Measurements from ENCODE around the gene CMC2. TPM values are rescaled to one million over a fixed set of nuclear protein-coding genes. Genes with fewer than 3 reads are reported as not detected.

Gene CMC2
- total RNA-seq, 1 experiment from 2014 or later: 85.1 TPM

- DNase-seq: no peak
- no peaks in the 10 kb centered on the region for H3K9me3 ChIP-seq (replicated peaks)
- H3K4me3 ChIP-seq: no peak overlapping the region
- no peak overlapping the region for H3K27ac ChIP-seq
- H3K4me1 ChIP-seq: no peaks in the 10 kb centered on the region
- no peaks in the 10 kb centered on the region for H3K27me3 ChIP-seq
- H3K36me3 ChIP-seq: no peaks in the 10 kb centered on the region
These were observed 13.9 kb downstream of the CMC2 start for GRCh38 chr16:80992676-80993293.

GRCh38 chr16:80991792-80992430, 14.8 kb downstream of the CMC2 start:
- Histone ChIP-seq H3K9me3 (replicated peaks) (no peaks in the 10 kb centered on the region), H3K4me1 (no peaks in the 10 kb centered on the region), H3K4me3 (no peak overlapping the region), H3K27me3 (no peaks in the 10 kb centered on the region), H3K36me3 (no peaks in the 10 kb centered on the region), H3K27ac (no peak overlapping the region)
- no peak for DNase-seq

DNA sequence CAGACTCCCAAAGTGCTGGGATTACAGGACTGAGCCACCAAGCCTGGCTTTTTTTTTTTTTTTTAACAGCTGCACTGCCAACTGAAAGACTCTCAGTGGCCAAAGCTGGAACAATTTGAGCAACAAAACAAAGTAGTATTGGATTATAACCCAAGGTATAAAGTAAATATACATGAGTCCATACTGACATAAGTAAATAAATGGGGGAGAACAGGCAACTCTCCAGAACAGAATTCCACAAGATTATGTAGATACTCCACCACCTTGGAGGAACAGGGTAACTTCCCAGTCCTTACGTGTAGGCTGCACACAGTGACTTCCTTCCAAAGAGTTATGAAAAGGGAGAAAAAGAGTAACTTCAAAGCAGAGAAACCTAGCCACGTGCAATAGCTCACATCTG, 15.7 kb downstream of the CMC2 start:
- no peaks in the 10 kb centered on the region for H3K4me1 ChIP-seq
- H3K4me3 ChIP-seq: no peak overlapping the region
- DNase-seq: no peak
- H3K36me3 ChIP-seq: no peaks in the 10 kb centered on the region
- H3K27ac ChIP-seq: no peak overlapping the region
- H3K9me3 ChIP-seq (replicated peaks): no peaks in the 10 kb centered on the region
- no peaks in the 10 kb centered on the region for H3K27me3 ChIP-seq

DNA sequence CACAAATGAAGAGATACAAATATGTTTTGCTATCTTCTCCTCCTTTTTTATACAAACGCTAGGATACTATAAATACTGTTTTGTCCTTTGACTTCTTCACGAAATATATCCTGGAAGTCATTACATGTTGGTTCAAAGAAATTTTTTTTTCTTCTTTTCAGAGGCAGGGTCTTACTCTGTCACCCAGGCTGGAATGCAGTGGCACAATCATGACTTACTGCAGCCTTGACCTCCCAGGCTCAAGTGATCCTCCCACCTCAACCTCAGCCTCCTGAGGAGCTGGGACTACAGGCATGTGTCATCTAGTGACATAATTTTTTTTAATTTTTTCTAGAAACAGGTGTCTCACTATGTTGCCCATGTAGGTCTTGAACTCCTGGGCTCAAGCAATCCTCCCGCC, 16.1 kb downstream of the CMC2 start:
- H3K27me3 ChIP-seq: no peaks in the 10 kb centered on the region
- H3K4me3 ChIP-seq: no peak overlapping the region
- H3K36me3 ChIP-seq: no peaks in the 10 kb centered on the region

DNA sequence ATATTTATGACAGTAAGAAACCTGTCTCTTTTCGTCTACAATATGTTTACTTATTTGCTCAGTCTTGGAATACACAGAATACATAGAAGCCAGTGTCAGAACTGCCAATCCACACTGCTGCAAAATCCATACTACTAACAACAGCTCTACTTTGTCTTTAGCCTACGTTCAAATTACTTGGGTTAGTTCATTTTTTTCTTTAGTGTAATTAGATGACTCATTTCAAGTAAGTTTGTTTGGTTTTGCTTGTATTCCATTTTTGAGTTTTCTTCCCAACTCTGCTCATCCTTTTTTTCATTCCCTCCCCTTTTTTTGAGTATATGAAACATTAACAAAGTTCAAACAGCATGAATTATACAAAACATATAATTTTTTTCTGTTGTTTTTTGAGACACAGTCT, 16.9 kb downstream of the CMC2 start:
- DNase-seq: no peak
- no peak overlapping the region for H3K27ac ChIP-seq
- H3K4me3 ChIP-seq: no peak overlapping the region

More for the DNA sequence above, 16.1 kb downstream of the CMC2 start:
- no peak for DNase-seq
- H3K9me3 ChIP-seq (replicated peaks): no peaks in the 10 kb centered on the region
- H3K27ac ChIP-seq: no peak overlapping the region
- no peaks in the 10 kb centered on the region for H3K4me1 ChIP-seq

GRCh38 chr16:80988756-80989155, 17.9 kb downstream of the CMC2 start:
- DNase-seq: no peak
- no peaks in the 10 kb centered on the region for H3K9me3 ChIP-seq (replicated peaks)
- no peaks in the 10 kb centered on the region for H3K27me3 ChIP-seq
- no peak overlapping the region for H3K27ac ChIP-seq
- no peaks in the 10 kb centered on the region for H3K4me1 ChIP-seq
- no peak overlapping the region for H3K4me3 ChIP-seq
- H3K36me3 ChIP-seq: no peaks in the 10 kb centered on the region

More for the DNA sequence above, 16.9 kb downstream of the CMC2 start:
- Histone ChIP-seq H3K27me3 (no peaks in the 10 kb centered on the region), H3K9me3 (replicated peaks) (no peaks in the 10 kb centered on the region), H3K4me1 (no peaks in the 10 kb centered on the region), H3K36me3 (no peaks in the 10 kb centered on the region)

GRCh38 chr16:80986557-80986956, 20.1 kb downstream of the CMC2 start:
- Histone ChIP-seq H3K27me3 (no peaks in the 10 kb centered on the region), H3K36me3 (no peaks in the 10 kb centered on the region), H3K4me1 (no peaks in the 10 kb centered on the region), H3K9me3 (replicated peaks) (no peaks in the 10 kb centered on the region), H3K27ac (no peak overlapping the region), H3K4me3 (no peak overlapping the region)
- no peak for DNase-seq

DNA sequence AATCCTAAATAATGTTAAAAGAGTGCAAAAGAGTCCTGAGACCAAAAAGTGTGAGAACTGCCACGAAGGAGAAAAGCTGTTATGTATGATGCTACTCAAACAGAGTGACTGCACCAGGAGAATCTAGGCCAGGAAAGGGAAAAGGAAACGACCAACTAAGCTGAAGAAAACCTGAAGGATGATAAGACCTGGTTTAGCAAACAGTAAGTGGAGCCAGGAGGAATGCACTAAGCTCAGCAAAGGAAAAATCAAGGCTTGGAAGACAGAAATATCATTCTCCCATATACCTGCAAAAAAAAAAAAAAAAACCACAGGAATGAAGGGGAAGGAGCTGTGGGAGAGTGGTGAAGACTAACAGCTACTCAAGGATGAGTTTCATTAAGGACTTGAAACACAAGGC, 21.1 kb downstream of the CMC2 start:
- no peaks in the 10 kb centered on the region for H3K9me3 ChIP-seq (replicated peaks)
- no peaks in the 10 kb centered on the region for H3K4me1 ChIP-seq
- H3K4me3 ChIP-seq: no peak overlapping the region
- H3K27ac ChIP-seq: no peak overlapping the region
- DNase-seq: no peak
- no peaks in the 10 kb centered on the region for H3K36me3 ChIP-seq
- no peaks in the 10 kb centered on the region for H3K27me3 ChIP-seq

- no peak for DNase-seq
- 0 out of 2 replicates have a peak, but pooled peaks cover 2% of the 10 kb centered on the region for H3K36me3 ChIP-seq
- H3K27me3 ChIP-seq: no peaks in the 10 kb centered on the region
- H3K27ac ChIP-seq: no peak overlapping the region
- no peaks in the 10 kb centered on the region for H3K9me3 ChIP-seq (replicated peaks)
- H3K4me1 ChIP-seq: no peaks in the 10 kb centered on the region
- H3K4me3 ChIP-seq: no peak overlapping the region
These were observed 22.4 kb downstream of the CMC2 start for GRCh38 chr16:80984124-80984892.

- H3K27me3 ChIP-seq: no peaks in the 10 kb centered on the region
- no peaks in the 10 kb centered on the region for H3K9me3 ChIP-seq (replicated peaks)
- H3K4me1 ChIP-seq: no peaks in the 10 kb centered on the region
- H3K4me3 ChIP-seq: no peak overlapping the region
- no peak for DNase-seq
- H3K27ac ChIP-seq: no peak overlapping the region
- H3K36me3 ChIP-seq: 0 out of 2 replicates have a peak, but pooled peaks cover 2% of the 10 kb centered on the region
These were observed 24.0 kb downstream of the CMC2 start for GRCh38 chr16:80982646-80983045.

- Histone ChIP-seq H3K4me1 (no peaks in the 10 kb centered on the region), H3K27ac (no peak overlapping the region), H3K4me3 (no peak overlapping the region), H3K27me3 (no peaks in the 10 kb centered on the region), H3K36me3 (0 out of 2 replicates have a peak, but pooled peaks cover 2% of the 10 kb centered on the region), H3K9me3 (replicated peaks) (no peaks in the 10 kb centered on the region)
- no peak for DNase-seq
These were observed 25.6 kb downstream of the CMC2 start for GRCh38 chr16:80981103-80981502.

GRCh38 chr16:80976946-80977345, 29.7 kb downstream of the CMC2 start:
- no peak overlapping the region for H3K4me3 ChIP-seq
- H3K27ac ChIP-seq: no peak overlapping the region
- H3K4me1 ChIP-seq: no peaks in the 10 kb centered on the region; the same call in 1 of the 2 replicates
- no peak for DNase-seq
- no peaks in the 10 kb centered on the region for H3K9me3 ChIP-seq (replicated peaks)
- H3K36me3 ChIP-seq: 0 out of 2 replicates have a peak, but pooled peaks cover 2% of the 10 kb centered on the region
- H3K27me3 ChIP-seq: no peaks in the 10 kb centered on the region

DNA sequence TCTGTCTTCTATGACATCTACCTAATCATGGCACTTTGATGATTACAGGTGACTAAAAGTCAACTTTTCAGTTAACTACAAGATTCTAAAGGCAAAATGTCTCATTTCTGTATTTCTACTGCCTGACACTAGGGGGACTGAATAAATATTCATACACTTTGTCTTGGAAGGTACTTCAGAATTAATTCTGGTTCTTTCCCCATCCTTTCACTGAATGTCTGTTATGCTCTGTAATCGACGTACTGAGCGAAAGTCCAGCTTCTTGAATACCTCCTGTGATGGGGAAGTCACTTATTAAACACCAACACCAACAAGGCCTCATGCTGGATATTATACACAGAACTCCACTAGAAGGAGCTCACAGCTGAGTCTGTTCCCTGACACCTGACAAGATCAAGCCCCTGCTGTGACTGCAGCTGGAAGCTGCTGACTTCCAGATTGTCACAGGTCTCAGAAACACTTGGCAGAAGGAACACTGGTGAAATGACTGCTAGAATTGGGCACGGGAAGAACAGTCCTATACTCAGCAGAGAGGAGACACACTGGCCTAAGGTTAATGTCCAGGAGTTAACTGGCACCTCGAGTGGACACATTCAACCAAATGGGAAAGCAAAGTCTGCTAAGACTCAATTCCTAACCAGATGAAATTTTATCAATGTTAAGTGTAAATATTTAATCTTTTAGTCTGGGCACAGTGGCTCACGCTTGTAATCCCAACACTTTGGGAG, 31.9 kb downstream of the CMC2 start:
- no peak overlapping the region for H3K4me3 ChIP-seq
- no peak overlapping the region for H3K27ac ChIP-seq
- H3K36me3 ChIP-seq: peaks cover 2% of the 10 kb centered on the region; the same call in 1 of the 2 replicates
- no peaks in the 10 kb centered on the region for H3K9me3 ChIP-seq (replicated peaks)
- H3K4me1 ChIP-seq: no peaks in the 10 kb centered on the region; the same call in 1 of the 2 replicates
- DNase-seq: no peak
- H3K27me3 ChIP-seq: no peaks in the 10 kb centered on the region

- DNase-seq: no peak
- Histone ChIP-seq H3K4me1 (no peaks in the 10 kb centered on the region; the same call in 1 of the 2 replicates), H3K4me3 (no peak overlapping the region), H3K27me3 (no peaks in the 10 kb centered on the region), H3K36me3 (no peaks in the 10 kb centered on the region; the same call in 1 of the 2 replicates), H3K27ac (no peak overlapping the region), H3K9me3 (replicated peaks) (no peaks in the 10 kb centered on the region)
These were observed 32.7 kb downstream of the CMC2 start for GRCh38 chr16:80973991-80974390.
